HG02759 (cell line): ENCODE results near the gene CLGN.

Experiments used
- ATAC-seq: cut with Tn5 transposase; IDR thresholded peaks from one replicate; pipeline ENCODE4 v1.9.1; 2021; ENCODE audit warnings: mild to moderate bottlenecking, moderate library complexity; ENCODE audit not compliant: unreplicated experiment

CLGN gene

GRCh38 chr4:140342620-140343019, 84.8 kb downstream of the CLGN start:
- no peak for ATAC-seq
